ENCODE results near the gene AEN. TPM values are rescaled to one million over a fixed set of nuclear protein-coding genes. Genes with fewer than 3 reads are reported as not detected.

Gene AEN
- total and polyA plus RNA-seq, 12 donors = 4.9 to 29.3 (median 12.9) TPM

DNA sequence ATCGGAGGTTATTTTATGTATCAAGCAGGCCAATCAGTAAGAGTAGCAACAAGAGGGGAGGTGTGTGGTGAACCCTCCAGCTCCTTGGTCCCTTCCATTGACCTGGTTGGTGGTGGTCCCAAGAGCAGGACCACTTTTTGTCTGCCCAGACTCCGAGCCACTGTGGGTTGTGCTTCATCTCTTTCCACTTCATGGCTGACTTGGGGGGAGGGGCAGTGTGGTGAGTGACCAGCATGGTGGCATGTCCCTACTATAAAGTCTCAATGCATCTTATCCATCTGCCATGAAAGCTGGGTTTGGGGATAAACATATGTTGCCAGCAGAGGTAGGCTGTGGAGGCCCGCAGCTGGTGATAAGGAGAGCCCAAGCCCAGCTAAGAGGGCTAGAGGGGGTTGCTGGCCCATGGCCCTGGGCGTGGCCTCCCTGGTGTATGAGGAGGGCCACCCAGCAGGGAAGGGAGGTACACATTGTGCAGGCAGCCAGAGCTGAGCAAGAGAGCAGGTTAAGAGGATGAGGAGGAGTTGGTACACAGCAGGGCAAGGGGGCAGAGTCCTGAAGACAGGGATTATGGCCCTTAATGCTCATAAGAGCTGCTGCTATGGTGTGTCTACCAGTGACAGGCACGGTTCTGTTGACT is 7.0 kb downstream of the AEN start:
- Histone ChIP-seq H3K4me1 (replicated peaks in 1 of 2) (peaks cover 0 to 28% of the 10 kb centered on the region in 2 donors), H3K27ac (no peak overlapping the region), H3K4me3 (no peak overlapping the region), H3K9me3 (replicated peaks in 1 of 3) (no peaks in the 10 kb centered on the region), H3K27me3 (no peaks in the 10 kb centered on the region), H3K36me3 (replicated peaks in 1 of 2) (peaks cover 0 to 22% of the 10 kb centered on the region in 2 donors)
- TF ChIP-seq CTCF (IDR thresholded peaks at IDR 0.05) = no peak
- no peak for TF ChIP-seq POLR2A (IDR thresholded peaks at IDR 0.05)
- WGBS, 4 donors = 89 to 98% (median 97%) methylated on average over 4 to 5 of the region's 5 CpGs
- no peak for DNase-seq
- intact Hi-C loops (cut with DNase I) = no loop called here

- no peak overlapping the region for H3K27ac ChIP-seq
- TF ChIP-seq POLR2A (IDR thresholded peaks at IDR 0.05) = no peak
- no peak for TF ChIP-seq CTCF (IDR thresholded peaks at IDR 0.05)
- WGBS, 4 donors = 90 to 97% (median 92%) methylated on average over 11 to 16 of the region's 16 CpGs
- H3K4me3 ChIP-seq = no peak overlapping the region
- no peaks in the 10 kb centered on the region for H3K9me3 ChIP-seq (replicated peaks in 1 of 3)
- intact Hi-C loops (cut with DNase I) = no loop called here
- H3K27me3 ChIP-seq = no peaks in the 10 kb centered on the region
- DNase-seq = no peak
- H3K36me3 ChIP-seq (replicated peaks in 1 of 2) = peaks cover 0 to 22% of the 10 kb centered on the region in 2 donors
- H3K4me1 ChIP-seq (replicated peaks in 1 of 2) = peaks cover 0 to 19% of the 10 kb centered on the region in 2 donors
Observed at GRCh38 chr15:88629071-88629470, 7.9 kb downstream of the AEN start.

DNA sequence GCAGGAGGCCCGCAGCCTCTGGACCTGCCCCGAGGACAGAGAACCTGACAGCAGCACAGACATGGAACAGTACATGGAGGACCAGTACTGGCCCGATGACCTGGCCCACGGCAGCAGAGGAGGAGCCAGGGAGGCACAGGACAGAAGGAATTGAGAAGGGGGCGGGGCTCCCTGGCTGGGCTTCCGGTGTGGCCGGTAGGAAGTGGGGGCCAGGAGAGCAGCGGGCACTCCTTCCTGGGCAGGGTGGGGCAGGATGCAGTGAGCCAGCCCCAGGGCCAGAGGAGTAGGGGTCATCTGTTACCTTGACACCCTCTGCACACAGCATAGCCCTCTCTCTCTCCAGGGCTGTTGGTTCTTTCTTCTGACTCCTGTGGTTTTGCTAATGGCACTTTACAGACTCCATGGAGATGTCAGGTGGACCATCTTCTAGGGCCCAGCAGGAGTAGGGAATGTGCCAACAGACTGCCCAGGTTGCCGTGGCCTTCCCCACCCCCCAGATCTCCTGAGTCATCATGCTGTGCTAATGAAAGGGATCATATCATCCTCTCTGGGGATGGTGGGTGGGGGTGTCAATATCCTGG is 9.1 kb downstream of the AEN start:
- DNase-seq = no peak
- TF ChIP-seq CTCF (IDR thresholded peaks at IDR 0.05) (no peak), POLR2A (IDR thresholded peaks at IDR 0.05) (no peak)
- 43 to 90% (median 69%) methylated on average over 5 to 9 of the region's 9 CpGs for whole genome bisulfite sequencing, 4 donors
- intact Hi-C loops (cut with DNase I) = no loop called here
- no peaks in the 10 kb centered on the region for H3K9me3 ChIP-seq (replicated peaks in 1 of 3)
- H3K4me1 ChIP-seq (replicated peaks in 1 of 2) = peaks cover 0 to 10% of the 10 kb centered on the region in 2 donors
- peak overlapping the region in 1 of 5 donors; percentile 65 for H3K27ac ChIP-seq
- H3K27me3 ChIP-seq = no peaks in the 10 kb centered on the region
- peaks cover 0 to 22% of the 10 kb centered on the region in 2 donors for H3K36me3 ChIP-seq (replicated peaks in 1 of 2)
- H3K4me3 ChIP-seq = no peak overlapping the region

DNA sequence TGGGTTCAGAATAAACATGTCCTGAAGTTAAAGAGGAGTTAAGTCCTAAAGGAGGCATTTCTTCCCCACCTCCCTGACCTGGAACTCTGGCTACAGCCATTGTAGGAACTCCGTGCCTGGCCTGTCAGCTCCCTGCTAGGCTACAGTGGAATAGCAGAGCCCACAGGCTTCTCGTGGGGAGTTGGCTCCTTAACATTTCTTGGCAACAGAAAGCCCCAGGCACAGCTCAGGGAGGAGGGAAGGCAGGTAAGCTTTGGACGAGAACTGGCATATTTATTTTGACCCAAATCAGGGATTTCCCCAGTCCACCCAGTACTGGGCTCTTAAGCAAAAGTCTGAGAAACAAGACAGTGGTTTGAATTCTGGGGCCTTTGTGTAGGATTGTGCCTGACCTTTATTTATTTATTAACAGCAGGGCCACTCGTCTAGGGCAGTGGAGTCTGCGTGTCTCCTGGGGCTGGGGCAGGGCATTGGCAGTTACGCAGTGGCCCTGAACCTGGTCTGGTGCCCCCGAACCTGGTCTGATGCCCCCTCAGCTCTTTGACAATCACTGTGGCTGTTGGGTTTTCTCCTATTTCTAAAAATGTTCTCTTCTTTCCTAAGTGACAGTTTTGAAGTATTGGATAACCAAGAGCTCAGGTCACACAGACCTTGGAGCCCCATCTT is 9.8 kb downstream of the AEN start:
- WGBS, 4 donors = 71 to 88% (median 84%) methylated on average over 6 to 7 of the region's 7 CpGs
- H3K27ac ChIP-seq = peak overlapping the region in 1 of 5 donors; percentile 65
- peaks cover 0 to 22% of the 10 kb centered on the region in 2 donors for H3K36me3 ChIP-seq (replicated peaks in 1 of 2)

More for the DNA sequence above, 9.8 kb downstream of the AEN start:
- no peak for DNase-seq
- Histone ChIP-seq H3K27me3 (no peaks in the 10 kb centered on the region), H3K4me3 (no peak overlapping the region), H3K4me1 (replicated peaks in 1 of 2) (peaks cover 0 to 9% of the 10 kb centered on the region in 2 donors), H3K9me3 (replicated peaks in 1 of 3) (no peaks in the 10 kb centered on the region)
- intact Hi-C loops (cut with DNase I) = no loop called here
- TF ChIP-seq CTCF (IDR thresholded peaks at IDR 0.05) (no peak), POLR2A (IDR thresholded peaks at IDR 0.05) (no peak)
